SK-N-MC (cell line): ENCODE data around the gene SLC12A5.

ENCODE experiments used
- DNase-seq: peaks from one replicate; pipeline ENCODE4 v3.0.0-alpha.2; 2011; ENCODE audit warnings: low read depth, low spot score
- H3K27ac ChIP-seq: fragments of 200-600 bp; sonication (generic); 2 replicates; pipeline ENCODE4 v1.5.1; 2016; ENCODE audit warnings: mixed run types
- H3K36me3 ChIP-seq: fragments of 200-600 bp; sonication (generic); 2 replicates; pipeline ENCODE4 v1.6.1; 2017; ENCODE audit warnings: antibody characterized with exemption, low read length, mixed read lengths; ENCODE audit not compliant: insufficient read depth
- H3K4me3 ChIP-seq: fragments of 200-600 bp; sonication (generic); 2 replicates; pipeline ENCODE4 v1.5.1; 2016
- H3K9ac ChIP-seq: fragments of 200-600 bp; sonication (generic); 2 replicates; pipeline ENCODE4 v1.8.0; 2017; ENCODE audit warnings: mixed run types, mixed read lengths; ENCODE audit not compliant: insufficient read length
- H3K9me3 ChIP-seq: fragments of 200-600 bp; sonication (generic); 2 replicates; pipeline ENCODE4 v1.6.1; 2017; ENCODE audit warnings: low read depth, mild to moderate bottlenecking, antibody characterized with exemption, low read length, moderate library complexity, mixed read lengths
- EZH2 ChIP-seq: fragments of 200-600 bp; sonication (generic); IDR thresholded peaks from one replicate; pipeline ENCODE4 v1.6.1; 2017; ENCODE audit warnings: antibody characterized with exemption
- FOXP2 ChIP-seq: optimal IDR thresholded peaks from 2 replicates; pipeline ENCODE3; 2011; ENCODE audit warnings: mild to moderate bottlenecking, moderate library complexity; ENCODE audit not compliant: insufficient read depth; ENCODE audit errors: extremely low read length, control extremely low read depth
- POLR2AphosphoS5 ChIP-seq: IDR thresholded peaks from 2 replicates; pipeline ENCODE4 v1.6.1; 2012; ENCODE audit warnings: mild to moderate bottlenecking, low read depth, low read length, borderline replicate concordance

SLC12A5 gene

GRCh38 chr20:46051556-46052308, 22.7 kb downstream of the SLC12A5 start:
- no peak for TF ChIP-seq EZH2
- TF ChIP-seq FOXP2, result no peak
- no peak for TF ChIP-seq POLR2AphosphoS5
- Histone ChIP-seq H3K4me3 (no peak overlapping the region), H3K36me3 (no peaks in the 10 kb centered on the region), H3K9me3 (no peaks in the 10 kb centered on the region), H3K9ac (no peak overlapping the region), H3K27ac (no peak overlapping the region)
- no peak for DNase-seq

- no peak overlapping the region for H3K4me3 ChIP-seq
- no peak for TF ChIP-seq POLR2AphosphoS5
- TF ChIP-seq FOXP2, result no peak
- TF ChIP-seq EZH2, result no peak
- no peaks in the 10 kb centered on the region for H3K9me3 ChIP-seq
- DNase-seq, result no peak
- no peak overlapping the region for H3K9ac ChIP-seq
- H3K36me3 ChIP-seq, result no peaks in the 10 kb centered on the region
- H3K27ac ChIP-seq, result no peak overlapping the region
These were observed 24.4 kb downstream of the SLC12A5 start for GRCh38 chr20:46053416-46053815.

- Histone ChIP-seq H3K4me3 (no peak overlapping the region), H3K36me3 (no peaks in the 10 kb centered on the region; the same call in 1 of the 2 replicates), H3K27ac (no peak overlapping the region), H3K9ac (no peak overlapping the region), H3K9me3 (no peaks in the 10 kb centered on the region)
- DNase-seq, result no peak
- TF ChIP-seq EZH2 (no peak), FOXP2 (no peak), POLR2AphosphoS5 (no peak)
These were observed 25.6 kb downstream of the SLC12A5 start for GRCh38 chr20:46054606-46055005.

GRCh38 chr20:46055269-46055668, 26.3 kb downstream of the SLC12A5 start:
- DNase-seq, result no peak
- Histone ChIP-seq H3K36me3 (no peaks in the 10 kb centered on the region; the same call in 1 of the 2 replicates), H3K9me3 (no peaks in the 10 kb centered on the region), H3K4me3 (no peak overlapping the region), H3K9ac (no peak overlapping the region), H3K27ac (no peak overlapping the region)
- TF ChIP-seq EZH2 (no peak), POLR2AphosphoS5 (no peak), FOXP2 (no peak)

- no peak overlapping the region for H3K9ac ChIP-seq
- H3K36me3 ChIP-seq, result peaks cover 3% of the 10 kb centered on the region
- no peak for TF ChIP-seq POLR2AphosphoS5
- TF ChIP-seq EZH2, result no peak
- no peak for TF ChIP-seq FOXP2
- H3K4me3 ChIP-seq, result no peak overlapping the region
- H3K9me3 ChIP-seq, result no peaks in the 10 kb centered on the region
- no peak for DNase-seq
- H3K27ac ChIP-seq, result no peak overlapping the region
These were observed 27.2 kb downstream of the SLC12A5 start for GRCh38 chr20:46056027-46056833.

- DNase-seq, result no peak
- H3K27ac ChIP-seq, result no peak overlapping the region
- no peaks in the 10 kb centered on the region for H3K9me3 ChIP-seq
- H3K36me3 ChIP-seq, result peaks cover 13% of the 10 kb centered on the region
- H3K4me3 ChIP-seq, result no peak overlapping the region
- TF ChIP-seq EZH2 (no peak), FOXP2 (no peak), POLR2AphosphoS5 (no peak)
- H3K9ac ChIP-seq, result no peak overlapping the region
These were observed 28.2 kb downstream of the SLC12A5 start for GRCh38 chr20:46056970-46057855.

- no peak overlapping the region for H3K9ac ChIP-seq
- peaks cover 21% of the 10 kb centered on the region for H3K36me3 ChIP-seq
- H3K27ac ChIP-seq, result no peak overlapping the region
- peak; percentile 34 for DNase-seq
- H3K4me3 ChIP-seq, result peak overlapping the region; percentile 58
- TF ChIP-seq EZH2, result no peak
- TF ChIP-seq FOXP2, result no peak
- no peak for TF ChIP-seq POLR2AphosphoS5
- H3K9me3 ChIP-seq, result no peaks in the 10 kb centered on the region
These were observed 29.0 kb downstream of the SLC12A5 start for GRCh38 chr20:46057856-46058598.
